Measurements from ENCODE around the gene PCBP3. TPM values are rescaled to one million over a fixed set of nuclear protein-coding genes. Genes with fewer than 3 reads are reported as not detected.

PCBP3 gene
- total and polyA plus RNA-seq, 4 donors: 0.36 to 1.6 (median 0.42) TPM

- no peak for TF ChIP-seq HNF4G (IDR thresholded peaks at IDR 0.05)
- H3K27me3 ChIP-seq (ENCODE audit: control insufficient read depth in 4 of 4, insufficient read depth in 4 of 4, low read length in 3 of 4): peaks cover 0 to 14% (median 4%) of the 10 kb centered on the region in 4 donors
- no peak overlapping the region for H3K27ac ChIP-seq (ENCODE audit: low read depth in 1 of 2, low read length in 2 of 2)
- no peaks in the 10 kb centered on the region for H3K9me3 ChIP-seq (ENCODE audit: control insufficient read depth in 4 of 4, low read length in 3 of 4)
- no peaks in the 10 kb centered on the region for H3K4me1 ChIP-seq (ENCODE audit: control insufficient read depth in 4 of 4, insufficient read depth in 4 of 4, low read length in 3 of 4)
- no peak overlapping the region for H3K4me3 ChIP-seq (ENCODE audit: low read depth in 1 of 3, low read length in 3 of 3)
- H3K9ac ChIP-seq (ENCODE audit: low read depth in 1 of 2, low read length in 2 of 2): no peak overlapping the region
- H3K36me3 ChIP-seq (ENCODE audit: control insufficient read depth in 4 of 4, insufficient read depth in 3 of 4, low read depth in 1 of 4, low read length in 3 of 4): no peaks in the 10 kb centered on the region
- 61% methylated on average over 27 of the region's 27 CpGs for WGBS
- no peak for DNase-seq (ENCODE audit: low spot score)
These were observed 28.3 kb upstream of the PCBP3 start for GRCh38 chr21:45615145-45615711.

GRCh38 chr21:45617021-45617921 is 26.3 kb upstream of the PCBP3 start:
- Histone ChIP-seq H3K9me3 (ENCODE audit: control insufficient read depth in 4 of 4, low read length in 3 of 4) (no peaks in the 10 kb centered on the region), H3K27ac (ENCODE audit: low read depth in 1 of 2, low read length in 2 of 2) (no peak overlapping the region), H3K36me3 (ENCODE audit: control insufficient read depth in 4 of 4, insufficient read depth in 3 of 4, low read depth in 1 of 4, low read length in 3 of 4) (no peaks in the 10 kb centered on the region), H3K9ac (ENCODE audit: low read depth in 1 of 2, low read length in 2 of 2) (no peak overlapping the region), H3K4me3 (ENCODE audit: low read depth in 1 of 3, low read length in 3 of 3) (no peak overlapping the region), H3K27me3 (ENCODE audit: control insufficient read depth in 4 of 4, insufficient read depth in 4 of 4, low read length in 3 of 4) (peaks cover 0 to 5% (median 2%) of the 10 kb centered on the region in 4 donors), H3K4me1 (ENCODE audit: control insufficient read depth in 4 of 4, insufficient read depth in 4 of 4, low read length in 3 of 4) (no peaks in the 10 kb centered on the region)
- WGBS: 49% methylated on average over 19 of the region's 19 CpGs
- TF ChIP-seq YY1 (IDR thresholded peaks at IDR 0.05) (no peak), NR2F2 (IDR thresholded peaks at IDR 0.05) (no peak), EGR1 (IDR thresholded peaks at IDR 0.05; ENCODE audit: low read depth in 2 of 2) (no peak), FOXA2 (IDR thresholded peaks at IDR 0.05) (no peak), HNF4G (IDR thresholded peaks at IDR 0.05) (no peak), JUND (IDR thresholded peaks at IDR 0.05) (no peak), GABPA (IDR thresholded peaks at IDR 0.05 in 1 of 2, conservative IDR thresholded peaks at IDR 0.05 in 1 of 2) (no peak), HNF4A (conservative IDR thresholded peaks at IDR 0.05) (no peak), ZBTB33 (IDR thresholded peaks at IDR 0.05) (no peak), REST (IDR thresholded peaks at IDR 0.05) (no peak), ATF3 (IDR thresholded peaks at IDR 0.05) (no peak), MAX (IDR thresholded peaks at IDR 0.05) (no peak), TAF1 (conservative IDR thresholded peaks at IDR 0.05) (no peak)
- DNase-seq (ENCODE audit: low spot score): no peak
